ENCODE results near the gene CPA1.
"Not testable (repeated sequence)": the region's sequence is repeated elsewhere in the genome, so short reads cannot be mapped to it uniquely, and the experiment has no call there.

CPA1 gene

DNA sequence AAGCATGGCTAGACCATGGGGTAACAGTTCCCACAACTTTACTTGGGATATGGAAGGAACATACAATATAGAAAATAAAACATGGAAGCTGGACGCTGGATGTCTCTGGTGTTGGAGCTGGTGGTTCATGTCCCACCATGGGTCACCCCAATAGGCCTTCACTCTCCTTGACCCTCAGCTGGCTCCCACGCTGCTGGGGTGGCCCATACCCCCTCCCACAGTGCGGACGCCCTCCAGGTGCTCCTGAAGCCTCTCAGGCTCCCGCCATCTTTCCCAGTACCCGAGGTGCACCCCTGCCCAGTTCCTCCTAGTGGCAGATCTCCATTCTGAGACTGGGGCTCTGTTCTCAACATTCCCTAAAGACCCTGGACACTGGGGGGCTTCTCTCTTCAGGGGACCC, 5.8 kb upstream of the CPA1 start:
- DNase-seq, result no peak

DNA sequence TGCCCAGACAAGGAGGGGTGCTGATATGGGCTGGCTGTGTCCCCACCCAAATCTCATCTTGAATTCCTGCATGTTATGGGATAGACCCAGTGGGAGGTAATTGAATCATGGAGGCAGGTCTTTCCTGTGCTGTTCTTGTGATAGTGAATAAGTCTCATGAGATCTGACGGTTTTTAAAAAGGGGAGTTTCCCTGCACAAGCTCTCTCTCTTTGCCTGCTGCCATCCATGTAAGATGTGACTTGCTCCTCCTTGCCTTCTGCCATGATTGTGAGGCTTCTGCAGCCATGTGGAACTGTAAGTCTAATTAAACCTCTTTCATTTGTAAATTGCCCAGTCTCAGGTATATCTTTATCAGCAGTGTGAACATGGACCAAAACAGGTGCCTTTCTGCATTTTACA, 3.8 kb upstream of the CPA1 start:
- not testable (repeated sequence) for DNase-seq

DNA sequence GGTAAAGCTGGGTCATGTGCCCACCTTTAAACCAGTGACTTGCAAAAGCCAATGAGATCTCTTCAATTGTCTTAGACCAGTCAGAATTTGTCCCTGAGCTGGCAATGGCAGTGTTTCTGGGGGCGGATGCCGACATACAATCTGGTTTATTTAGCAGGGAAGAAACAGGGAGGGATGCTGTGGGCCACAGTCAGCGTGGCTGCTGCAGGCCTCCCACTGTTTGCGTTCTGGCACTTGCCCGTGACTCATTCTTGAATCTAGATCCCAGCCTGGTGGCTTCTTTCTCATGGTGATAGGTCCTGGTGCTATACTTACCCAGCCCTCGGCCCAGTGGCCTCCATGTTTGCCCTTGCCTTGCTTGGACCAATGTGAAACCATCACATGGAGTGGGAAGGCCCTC, 3.1 kb upstream of the CPA1 start:
- no peak for DNase-seq

DNA sequence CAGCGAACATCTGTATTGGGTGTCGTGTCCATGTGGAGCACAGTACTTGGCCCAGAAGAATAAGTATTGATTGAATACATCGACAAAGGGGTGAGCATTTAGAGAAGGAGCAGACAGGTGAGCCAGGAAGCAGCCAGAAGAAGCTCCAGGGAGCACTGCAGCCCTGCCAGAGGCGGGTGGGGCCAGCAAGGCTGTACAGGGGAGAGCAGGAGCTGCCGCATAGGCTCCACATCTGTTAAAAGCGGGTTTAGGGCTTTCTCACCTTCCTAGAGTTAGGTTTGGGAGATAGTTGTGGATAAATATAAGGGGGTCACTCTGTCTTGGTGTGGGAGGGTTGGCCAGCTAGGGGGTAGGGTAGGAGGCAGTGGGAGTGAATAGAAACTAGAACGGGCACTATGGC, 1.3 kb upstream of the CPA1 start:
- no peak for DNase-seq

DNA sequence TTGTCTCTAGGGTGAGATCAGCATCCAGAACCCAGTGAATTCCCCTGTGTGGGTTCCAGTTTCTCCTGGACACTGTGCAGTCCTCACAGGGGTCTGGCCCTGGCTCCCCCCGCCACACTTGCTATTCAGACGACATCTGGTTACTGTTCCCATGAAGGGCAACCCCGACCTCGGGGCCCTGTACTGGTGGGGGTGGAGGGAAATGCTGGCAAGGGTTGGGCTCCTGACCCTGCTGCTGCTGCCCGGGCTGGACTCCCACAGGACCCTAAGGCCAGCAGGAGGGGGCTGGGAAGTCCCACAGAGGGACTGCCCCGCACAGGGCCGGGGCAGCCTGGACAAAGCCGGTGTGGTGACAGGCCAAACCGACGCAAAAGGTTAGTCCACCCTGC, 768 bp upstream of the CPA1 start:
- DNase-seq, result no peak

DNA sequence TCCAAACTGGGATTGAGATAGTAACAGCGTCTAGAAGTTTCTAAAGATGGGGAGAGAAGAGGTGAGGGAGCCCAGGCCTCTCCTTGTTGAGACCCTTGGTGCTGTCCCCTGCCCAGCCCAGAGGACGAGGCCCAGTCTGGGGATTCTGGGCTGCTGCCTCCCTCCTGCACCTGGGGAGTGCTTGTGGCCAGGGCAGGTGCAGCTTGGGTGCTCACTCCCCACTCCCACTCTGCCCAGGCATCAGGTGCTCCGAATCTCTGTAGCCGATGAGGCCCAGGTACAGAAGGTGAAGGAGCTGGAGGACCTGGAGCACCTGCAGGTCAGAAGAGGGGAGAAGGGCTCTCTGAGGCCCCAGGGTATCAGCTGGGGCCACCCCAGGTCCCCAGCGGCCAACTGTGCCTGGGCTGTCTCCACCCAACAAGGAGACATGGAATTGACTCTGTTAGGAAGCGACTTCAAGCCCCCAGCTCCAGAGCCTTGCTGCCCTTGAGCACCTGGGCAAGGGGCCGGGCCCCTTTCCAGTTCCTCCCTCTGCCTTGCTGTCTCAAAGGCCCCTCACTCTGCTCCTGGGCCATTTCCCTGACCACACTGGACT, 664 bp downstream of the CPA1 start:
- no peak for DNase-seq

DNA sequence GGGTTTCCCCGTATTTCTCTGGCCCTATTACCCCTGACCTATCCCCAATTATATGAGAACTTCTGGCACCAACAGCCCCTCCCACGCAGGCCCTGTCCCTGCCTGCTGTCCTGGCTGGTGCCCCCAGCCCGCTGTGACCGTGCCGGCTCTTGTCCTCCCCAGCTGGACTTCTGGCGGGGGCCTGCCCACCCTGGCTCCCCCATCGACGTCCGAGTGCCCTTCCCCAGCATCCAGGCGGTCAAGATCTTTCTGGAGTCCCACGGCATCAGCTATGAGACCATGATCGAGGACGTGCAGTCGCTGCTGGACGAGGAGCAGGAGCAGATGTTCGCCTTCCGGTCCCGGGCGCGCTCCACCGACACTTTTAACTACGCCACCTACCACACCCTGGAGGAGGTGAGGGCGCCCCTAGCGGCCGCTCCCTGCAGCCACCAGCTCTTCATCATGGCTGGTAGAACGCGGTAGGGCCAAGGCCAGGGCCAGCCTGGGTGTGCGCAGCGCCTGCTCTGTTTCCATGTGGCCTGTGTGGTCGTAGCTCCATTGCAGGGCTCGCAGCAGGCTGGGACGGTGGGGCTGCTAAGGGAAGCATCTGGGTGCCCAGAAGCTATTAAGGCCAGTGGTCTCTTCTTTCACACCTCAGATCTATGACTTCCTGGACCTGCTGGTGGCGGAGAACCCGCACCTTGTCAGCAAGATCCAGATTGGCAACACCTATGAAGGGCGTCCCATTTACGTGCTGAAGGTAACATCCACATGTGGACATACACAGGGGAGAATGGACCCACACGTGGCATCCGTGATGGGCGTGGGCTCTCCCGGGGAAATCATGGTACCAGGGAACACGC, 1.4 kb downstream of the CPA1 start:
- DNase-seq, result no peak

DNA sequence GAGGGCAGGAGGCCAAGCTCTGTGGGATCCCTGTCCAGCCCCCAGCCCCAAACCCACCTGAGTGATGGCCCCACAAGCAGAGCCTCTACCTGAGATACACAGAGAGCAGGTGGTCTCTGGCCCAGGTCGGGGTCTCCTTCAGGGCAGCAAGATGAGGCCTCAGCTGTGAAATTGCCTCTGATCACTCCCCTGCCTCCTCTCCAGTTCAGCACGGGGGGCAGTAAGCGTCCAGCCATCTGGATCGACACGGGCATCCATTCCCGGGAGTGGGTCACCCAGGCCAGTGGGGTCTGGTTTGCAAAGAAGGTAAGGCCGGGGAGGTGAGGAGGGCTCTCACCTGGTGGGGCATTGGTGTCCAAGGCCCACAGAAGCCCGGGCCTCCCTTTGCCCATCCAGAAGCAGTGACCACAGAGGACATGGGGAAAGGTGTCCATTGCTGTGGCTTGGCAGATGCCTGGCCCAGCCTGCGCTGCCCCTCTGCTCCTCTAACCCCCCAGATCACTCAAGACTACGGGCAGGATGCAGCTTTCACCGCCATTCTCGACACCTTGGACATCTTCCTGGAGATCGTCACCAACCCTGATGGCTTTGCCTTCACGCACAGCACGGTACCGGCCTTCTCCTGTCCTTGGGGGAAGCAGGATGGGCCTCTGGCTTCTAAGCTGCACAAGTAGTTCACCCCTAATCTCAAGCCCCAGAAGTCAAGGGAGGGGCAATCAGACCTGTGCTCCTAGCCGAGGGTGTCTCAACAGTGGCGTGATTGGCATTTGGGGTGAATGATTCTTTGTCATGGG, 3.1 kb downstream of the CPA1 start:
- DNase-seq, result no peak

DNA sequence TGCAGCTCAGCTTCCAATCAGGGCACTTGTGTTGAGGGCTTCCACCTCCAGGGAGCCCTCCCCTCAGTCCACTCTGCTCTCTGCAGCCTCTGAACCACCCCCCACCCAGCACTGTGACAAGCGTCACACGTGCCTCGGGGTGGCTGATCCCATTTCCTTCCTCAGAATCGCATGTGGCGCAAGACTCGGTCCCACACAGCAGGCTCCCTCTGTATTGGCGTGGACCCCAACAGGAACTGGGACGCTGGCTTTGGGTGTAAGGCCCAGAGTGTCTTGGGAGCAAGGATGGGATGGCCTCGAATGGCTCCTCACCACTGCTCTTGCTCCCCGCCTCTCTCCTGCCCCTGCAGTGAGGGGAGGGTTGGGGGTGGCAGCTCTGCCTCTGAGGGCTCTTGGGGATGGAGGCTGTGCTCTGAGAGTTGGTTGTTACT, 4.1 kb downstream of the CPA1 start:
- no peak for DNase-seq

DNA sequence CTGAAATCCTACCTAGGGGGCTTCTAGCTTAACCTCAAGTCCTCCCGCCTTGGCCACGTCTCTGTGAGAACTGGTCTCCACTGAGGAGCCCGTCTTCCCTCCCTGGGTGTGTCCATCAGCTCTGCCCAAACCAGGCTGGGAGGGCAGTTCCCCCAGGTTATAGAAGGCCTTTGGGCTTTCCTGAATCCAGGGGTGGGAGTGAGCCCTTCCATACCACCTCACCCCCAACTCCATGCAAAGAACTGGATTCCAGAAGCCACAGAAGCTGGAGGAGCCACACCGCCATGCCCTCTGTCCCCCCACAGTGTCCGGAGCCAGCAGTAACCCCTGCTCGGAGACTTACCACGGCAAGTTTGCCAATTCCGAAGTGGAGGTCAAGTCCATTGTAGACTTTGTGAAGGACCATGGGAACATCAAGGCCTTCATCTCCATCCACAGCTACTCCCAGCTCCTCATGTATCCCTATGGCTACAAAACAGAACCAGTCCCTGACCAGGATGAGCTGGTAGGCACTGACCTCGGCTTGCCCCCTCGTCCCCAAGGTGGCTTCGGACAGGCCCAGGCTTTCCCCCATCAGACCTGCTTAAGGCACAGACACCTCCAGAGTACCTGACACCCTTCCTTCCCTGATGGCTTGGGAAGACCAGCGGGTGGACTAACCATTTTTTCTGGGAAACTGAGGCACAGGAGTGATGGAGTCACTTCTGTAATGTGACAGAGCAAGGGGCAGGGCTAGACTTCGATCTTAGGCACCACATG, 4.7 kb downstream of the CPA1 start:
- no peak for DNase-seq

DNA sequence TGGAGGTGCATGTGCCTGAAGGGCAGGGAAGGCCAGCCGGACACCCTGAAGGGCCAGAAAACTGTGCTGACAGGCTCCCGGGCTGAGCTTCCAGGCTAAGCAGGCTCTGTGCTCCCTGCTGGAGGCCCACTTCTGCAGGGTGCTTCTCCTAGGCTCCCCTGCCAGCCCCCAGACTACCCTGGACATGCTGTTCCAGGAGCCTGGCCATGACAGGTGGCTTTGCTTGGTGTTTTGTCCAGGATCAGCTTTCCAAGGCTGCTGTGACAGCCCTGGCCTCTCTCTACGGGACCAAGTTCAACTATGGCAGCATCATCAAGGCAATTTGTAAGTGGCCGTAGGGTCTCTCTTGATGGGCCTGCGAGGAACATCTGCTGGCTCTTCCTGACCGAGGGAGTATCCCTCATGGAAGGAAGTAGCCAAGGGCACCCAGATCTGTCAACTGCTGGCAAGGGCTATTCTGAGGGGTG, 5.3 kb downstream of the CPA1 start:
- no peak for DNase-seq

DNA sequence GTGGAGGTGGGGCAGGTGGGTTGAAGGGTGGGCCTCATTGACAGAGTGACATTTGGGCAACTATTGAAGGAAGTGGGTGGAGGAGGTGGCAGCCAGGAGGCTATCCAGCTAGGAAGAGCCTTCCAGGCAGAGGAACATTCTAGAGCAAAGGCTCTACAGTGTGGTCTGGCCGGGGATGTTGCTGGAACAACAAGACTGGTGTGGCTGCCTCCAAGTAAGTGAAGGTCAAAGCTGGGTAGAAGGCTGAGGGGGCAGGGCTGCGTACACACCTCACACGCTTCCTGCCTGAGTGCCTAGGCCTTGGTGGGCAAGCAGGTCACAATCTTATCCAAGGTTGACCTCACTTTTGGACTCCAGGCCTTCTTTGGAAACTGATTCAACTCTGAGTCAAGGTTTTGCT, 6.6 kb downstream of the CPA1 start:
- DNase-seq, result no peak

DNA sequence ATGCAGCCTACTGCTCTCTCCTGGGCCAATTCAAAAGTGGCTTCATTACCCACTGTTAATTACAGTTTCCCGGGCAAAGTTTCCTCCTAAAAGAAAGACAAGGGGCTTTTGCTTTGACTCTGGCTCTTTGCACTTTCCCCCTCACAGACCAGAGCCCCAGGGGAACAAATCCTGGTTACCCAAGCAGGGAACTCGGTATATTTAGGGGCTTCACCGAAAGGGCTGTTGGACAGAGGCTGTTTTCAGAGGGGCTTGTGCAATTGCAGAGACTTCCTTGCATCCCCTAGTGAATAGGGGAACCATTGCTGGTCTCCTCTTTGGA, 7.0 kb downstream of the CPA1 start:
- DNase-seq, result no peak

DNA sequence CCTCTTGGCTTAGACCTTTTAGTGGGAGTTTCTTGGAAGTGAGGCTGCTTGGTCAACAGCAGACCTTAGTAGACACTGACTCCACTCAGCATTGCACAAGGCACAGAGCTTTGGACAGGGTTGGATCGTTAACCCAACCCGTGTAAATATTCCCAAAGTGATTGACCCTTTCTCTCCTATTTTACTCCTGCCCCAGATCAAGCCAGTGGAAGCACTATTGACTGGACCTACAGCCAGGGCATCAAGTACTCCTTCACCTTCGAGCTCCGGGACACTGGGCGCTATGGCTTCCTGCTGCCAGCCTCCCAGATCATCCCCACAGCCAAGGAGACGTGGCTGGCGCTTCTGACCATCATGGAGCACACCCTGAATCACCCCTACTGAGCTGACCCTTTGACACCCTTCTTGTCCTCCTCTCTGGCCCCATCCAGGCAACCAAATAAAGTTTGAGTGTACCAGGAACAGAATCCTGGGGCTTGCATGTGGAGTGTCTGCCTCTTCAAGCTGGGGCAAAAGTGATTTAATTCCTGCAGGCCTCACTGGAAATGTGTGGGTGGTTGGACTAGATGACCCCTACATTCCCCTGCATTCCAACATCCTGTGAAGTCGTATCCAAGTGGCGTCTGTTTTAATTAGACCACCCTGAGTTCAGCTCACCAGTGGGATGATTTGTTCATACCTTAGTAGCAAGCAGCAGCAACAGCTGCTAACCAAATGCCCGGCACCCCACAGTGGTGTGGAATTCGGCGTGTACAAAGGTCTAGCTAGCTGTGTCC, 7.5 kb downstream of the CPA1 start:
- DNase-seq, result peak; percentile 94

DNA sequence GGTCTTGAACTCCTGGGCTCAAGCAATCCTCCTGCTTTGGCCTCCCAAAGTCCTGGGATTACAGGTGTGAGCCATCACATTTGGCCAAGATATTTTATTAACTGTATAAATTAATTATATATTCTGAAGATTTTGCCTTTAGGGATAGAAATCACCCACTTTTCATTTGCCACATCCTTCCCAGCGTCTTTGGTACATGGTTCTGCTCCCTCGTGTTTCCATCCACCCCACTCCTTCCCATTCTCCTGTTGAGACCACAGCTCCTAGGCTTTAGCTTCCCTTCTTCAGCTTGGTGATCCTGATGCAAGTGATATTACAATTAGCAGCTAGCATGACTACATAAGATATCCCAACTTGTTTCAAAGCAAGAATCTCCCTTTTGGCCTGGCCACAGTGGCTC, 8.4 kb downstream of the CPA1 start:
- no peak for DNase-seq

DNA sequence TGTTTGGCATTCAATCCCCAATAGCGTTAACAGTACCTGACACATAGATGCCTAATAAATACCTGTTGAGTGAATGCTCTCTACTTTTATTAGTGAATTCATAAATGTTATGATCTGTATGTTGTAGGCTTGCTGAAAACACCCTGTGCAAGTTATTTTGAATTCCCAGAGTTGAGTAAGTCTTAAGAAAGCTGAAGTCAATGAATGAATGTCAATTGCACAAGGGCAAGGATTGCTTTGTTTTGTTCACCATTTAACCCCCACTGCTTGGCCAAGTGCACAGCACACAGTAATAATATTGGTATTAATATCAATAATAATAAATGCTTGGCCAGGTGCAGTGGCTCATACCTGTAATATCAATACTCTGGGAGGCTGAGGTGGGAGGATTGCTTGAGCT, 10.2 kb downstream of the CPA1 start:
- no peak for DNase-seq

DNA sequence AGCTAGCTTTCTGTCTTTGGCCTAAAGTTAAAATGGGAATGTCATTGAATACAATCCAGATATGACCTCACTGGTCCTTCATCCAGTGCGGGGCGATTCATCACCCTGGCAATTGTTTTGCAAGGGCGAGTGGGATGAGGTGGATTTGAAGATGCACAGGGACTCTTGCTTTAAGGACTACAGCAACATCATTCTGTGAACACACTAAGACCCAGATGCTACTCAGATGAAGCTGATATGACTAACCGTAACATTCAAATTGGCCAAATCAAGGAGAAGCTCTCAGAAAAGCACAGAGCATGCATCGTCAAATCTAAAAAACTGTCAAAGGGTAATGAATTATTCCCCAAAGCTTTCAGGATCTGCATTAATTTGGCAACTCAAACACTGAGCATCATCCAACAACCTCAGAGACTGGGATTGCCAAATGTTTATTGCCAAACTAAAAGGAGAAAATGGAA, 12.8 kb downstream of the CPA1 start:
- peak; percentile 75 for DNase-seq

DNA sequence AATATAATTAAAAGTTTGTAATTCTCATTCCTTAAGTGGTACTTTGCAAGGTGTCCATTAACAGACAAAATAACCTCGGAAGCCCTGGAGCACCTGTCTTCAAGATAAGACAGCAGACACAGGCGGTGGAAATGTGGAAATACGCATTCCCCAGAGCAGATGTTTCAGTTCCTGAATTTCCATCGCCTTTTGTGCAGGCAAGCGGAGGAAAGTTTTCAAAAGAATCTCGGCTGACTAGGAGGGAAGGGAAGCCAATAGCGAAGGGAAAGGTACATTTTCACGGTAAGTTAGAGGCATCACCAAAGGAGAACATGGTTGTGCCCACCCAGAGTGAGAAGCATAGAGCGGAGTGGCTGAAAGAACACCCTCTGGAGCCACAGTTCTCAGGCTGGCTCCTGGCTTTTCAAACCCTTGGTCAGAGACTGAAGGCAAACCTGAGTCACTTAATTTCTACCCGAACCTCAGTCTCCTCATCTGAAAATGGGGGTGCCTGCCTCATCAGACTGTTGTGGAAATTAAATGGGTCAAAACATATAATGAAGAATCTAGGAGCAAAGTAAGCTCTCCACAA, 13.6 kb downstream of the CPA1 start:
- DNase-seq, result no peak

DNA sequence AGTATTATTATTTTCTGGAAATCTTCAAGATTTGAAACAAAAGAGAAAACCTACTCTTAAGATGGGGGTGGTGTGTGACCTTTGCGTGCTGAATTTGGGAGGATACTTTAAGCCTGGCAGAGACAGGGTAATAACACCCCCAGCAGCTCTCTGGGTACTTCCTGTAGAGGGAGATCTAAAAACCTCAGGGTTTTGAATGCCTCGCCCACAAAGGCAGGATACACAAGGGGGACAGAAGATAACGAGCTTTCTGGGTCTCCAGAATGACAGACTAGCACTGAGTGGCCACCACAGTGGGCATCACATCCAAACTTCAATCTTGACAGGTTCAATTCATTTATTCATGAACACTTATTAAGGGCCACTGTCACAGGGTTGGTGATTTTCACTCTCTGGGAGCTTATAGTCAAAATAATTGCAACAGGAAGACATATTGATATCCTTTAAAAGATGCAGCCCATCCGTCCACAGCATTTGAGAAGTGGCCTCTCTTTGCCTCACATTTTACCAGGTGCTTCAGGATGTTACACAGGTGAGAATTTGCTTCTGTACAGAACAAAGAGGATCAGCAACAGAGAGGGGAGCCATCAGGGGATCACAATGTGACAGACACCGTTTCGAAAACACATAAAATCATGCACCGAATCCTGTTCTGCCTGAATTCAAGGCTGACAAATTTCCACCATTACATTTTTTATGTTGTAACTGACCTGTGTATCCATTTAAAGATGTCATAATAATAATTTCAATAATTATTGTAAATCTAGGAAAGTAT, 14.3 kb downstream of the CPA1 start:
- DNase-seq, result no peak

DNA sequence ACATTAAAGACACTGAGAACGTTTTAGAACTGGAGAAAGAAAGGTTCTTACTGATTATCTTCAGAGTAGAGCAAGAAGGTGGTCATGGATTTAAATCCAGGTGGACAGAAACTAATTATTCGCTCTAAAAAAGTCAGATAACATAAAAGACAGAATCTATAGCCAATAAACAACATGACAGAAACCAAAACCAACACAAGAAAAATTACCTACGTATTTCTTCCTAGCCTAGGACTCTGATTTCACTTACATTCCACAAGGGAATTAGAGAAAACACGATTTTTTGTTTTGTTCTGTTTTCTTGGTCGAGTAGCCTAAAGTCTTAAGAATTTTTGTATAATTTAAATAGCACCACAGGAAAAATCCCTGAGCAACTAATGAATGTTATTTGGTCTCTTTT, 15.1 kb downstream of the CPA1 start:
- DNase-seq, result no peak

DNA sequence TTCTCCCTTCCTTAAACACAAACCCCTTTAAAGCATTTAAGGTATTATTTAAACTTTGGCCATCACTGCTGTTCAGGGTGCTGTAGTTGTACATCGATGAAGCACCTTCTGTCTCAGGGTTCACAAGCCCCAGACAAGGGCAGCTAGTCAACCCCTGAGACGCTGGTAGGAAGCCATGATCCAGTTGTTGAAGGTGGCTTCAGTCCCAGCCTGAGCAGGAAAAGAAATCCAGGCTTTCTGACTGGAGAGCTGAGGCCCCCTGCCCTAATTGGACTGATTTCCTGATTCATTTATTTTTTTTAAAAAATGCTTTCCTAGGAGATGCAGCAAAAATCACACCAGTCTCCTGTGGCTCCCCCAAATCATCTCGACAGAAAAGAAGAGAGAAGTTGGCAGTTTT, 15.8 kb downstream of the CPA1 start:
- no peak for DNase-seq
